Fibroblast of lung (primary cell): Measurements from ENCODE around the gene TBC1D19.

Experiments used
- CTCF ChIP-seq, 2 donors: IDR thresholded peaks in 1 of 2; conservative IDR thresholded peaks in 1 of 2; 1 replicate in 1 of 2; 2 replicates in 1 of 2; pipeline ENCODE4 v1.5.1; 2011 to 2012; ENCODE audit warnings: low read length in 2 of 2, control low read depth in 1 of 2, inconsistent platforms in 1 of 2, low read depth in 1 of 2, mild to moderate bottlenecking in 1 of 2
- EZH2 ChIP-seq: IDR thresholded peaks from 2 replicates; pipeline ENCODE4 v1.5.1; 2012; ENCODE audit warnings: low read length, control low read depth, mild to moderate bottlenecking; ENCODE audit errors: missing control alignments

- TF ChIP-seq CTCF (conservative IDR thresholded peaks at IDR 0.05 in 1 of 2, IDR thresholded peaks at IDR 0.05 in 1 of 2; ENCODE audit: low read depth in 1 of 2, low read length in 2 of 2) (no peak), EZH2 (no peak)
Measured at GRCh38 chr4:26613735-26614134, 29.9 kb downstream of the TBC1D19 start.
